Measurements from ENCODE around the gene SVOPL.

Gene SVOPL

DNA sequence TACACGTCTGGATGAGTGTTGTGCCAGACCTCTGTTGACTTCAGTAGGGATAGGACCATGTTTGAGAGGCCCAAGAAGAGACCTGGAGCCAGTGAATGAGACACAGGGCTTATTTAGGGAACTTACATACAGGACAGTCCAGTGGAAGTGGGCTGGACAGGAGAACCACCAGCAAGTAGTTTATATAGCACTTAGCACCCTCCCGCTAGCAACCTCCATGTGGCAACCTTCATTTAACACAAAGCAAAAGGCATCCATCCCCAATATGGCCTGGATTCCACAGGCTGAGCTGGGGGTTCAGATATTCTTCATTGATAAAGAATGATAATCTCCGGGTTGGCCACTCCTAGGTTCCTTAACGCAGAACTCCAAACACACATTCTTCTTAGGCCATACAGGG lies 147.4 kb downstream of the SVOPL start:
- no peak for DNase-seq (ENCODE audit: low read depth, low spot score)
- Histone ChIP-seq H3K9me3 (ENCODE audit: insufficient read depth, low read length) (peaks cover 40% of the 10 kb centered on the region), H3K27me3 (ENCODE audit: insufficient read depth, insufficient read length) (no peaks in the 10 kb centered on the region), H3K4me3 (ENCODE audit: insufficient read length, low read depth) (no peak overlapping the region), H3K4me1 (ENCODE audit: insufficient read depth, insufficient read length) (no peaks in the 10 kb centered on the region), H3K9ac (ENCODE audit: insufficient read length, low read depth) (no peak overlapping the region), H3K36me3 (ENCODE audit: insufficient read depth, insufficient read length, low read length) (peaks cover 81% of the 10 kb centered on the region)
- TF ChIP-seq SUZ12 (IDR thresholded peaks at IDR 0.05; ENCODE audit: extremely low read depth, insufficient read depth, insufficient read length) (no peak), ZNF274 (IDR thresholded peaks at IDR 0.05; ENCODE audit: low read depth, low read length) (no peak), YY1 (IDR thresholded peaks at IDR 0.05; ENCODE audit: insufficient read depth, insufficient read length) (no peak)

DNA sequence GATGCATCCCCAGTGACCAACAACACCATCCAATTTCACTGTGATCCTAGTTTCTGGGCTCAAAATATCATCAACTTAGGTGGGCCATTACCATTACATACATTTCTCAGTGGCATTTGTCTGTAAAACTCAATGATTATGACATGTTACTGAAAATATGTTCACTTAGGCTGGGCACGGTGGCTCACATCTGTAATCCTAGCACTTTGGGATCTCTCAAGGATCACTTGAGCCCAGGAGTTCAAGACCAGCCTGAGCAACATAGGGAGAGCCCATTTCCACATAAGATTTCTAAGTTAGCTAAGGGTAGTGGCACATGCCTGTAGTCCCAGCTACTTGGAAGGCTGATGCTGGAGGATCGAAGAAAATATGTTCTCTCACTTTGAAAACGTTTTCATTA lies 150.1 kb downstream of the SVOPL start:
- DNase-seq (ENCODE audit: low read depth, low spot score): no peak
- peaks cover 67% of the 10 kb centered on the region for H3K36me3 ChIP-seq (ENCODE audit: insufficient read depth, insufficient read length, low read length)
- H3K27me3 ChIP-seq (ENCODE audit: insufficient read depth, insufficient read length): no peaks in the 10 kb centered on the region
- TF ChIP-seq YY1 (IDR thresholded peaks at IDR 0.05; ENCODE audit: insufficient read depth, insufficient read length) (no peak), SUZ12 (IDR thresholded peaks at IDR 0.05; ENCODE audit: extremely low read depth, insufficient read depth, insufficient read length) (no peak), ZNF274 (IDR thresholded peaks at IDR 0.05; ENCODE audit: low read depth, low read length) (no peak)
- H3K9me3 ChIP-seq (ENCODE audit: insufficient read depth, low read length): peaks cover 17% of the 10 kb centered on the region
- H3K4me3 ChIP-seq (ENCODE audit: insufficient read length, low read depth): no peak overlapping the region
- H3K9ac ChIP-seq (ENCODE audit: insufficient read length, low read depth): no peak overlapping the region
- H3K4me1 ChIP-seq (ENCODE audit: insufficient read depth, insufficient read length): no peaks in the 10 kb centered on the region

GRCh38 chr7:138550337-138550736 lies 150.8 kb downstream of the SVOPL start:
- H3K9me3 ChIP-seq (ENCODE audit: insufficient read depth, low read length): peaks cover 10% of the 10 kb centered on the region; the same call in 1 of the 2 replicates
- TF ChIP-seq ZNF274 (IDR thresholded peaks at IDR 0.05; ENCODE audit: low read depth, low read length) (no peak), SUZ12 (IDR thresholded peaks at IDR 0.05; ENCODE audit: extremely low read depth, insufficient read depth, insufficient read length) (no peak), YY1 (IDR thresholded peaks at IDR 0.05; ENCODE audit: insufficient read depth, insufficient read length) (no peak)
- H3K4me1 ChIP-seq (ENCODE audit: insufficient read depth, insufficient read length): no peaks in the 10 kb centered on the region
- no peak overlapping the region for H3K4me3 ChIP-seq (ENCODE audit: insufficient read length, low read depth)
- H3K9ac ChIP-seq (ENCODE audit: insufficient read length, low read depth): no peak overlapping the region
- H3K36me3 ChIP-seq (ENCODE audit: insufficient read depth, insufficient read length, low read length): peaks cover 68% of the 10 kb centered on the region
- DNase-seq (ENCODE audit: low read depth, low spot score): no peak
- no peaks in the 10 kb centered on the region for H3K27me3 ChIP-seq (ENCODE audit: insufficient read depth, insufficient read length)

DNA sequence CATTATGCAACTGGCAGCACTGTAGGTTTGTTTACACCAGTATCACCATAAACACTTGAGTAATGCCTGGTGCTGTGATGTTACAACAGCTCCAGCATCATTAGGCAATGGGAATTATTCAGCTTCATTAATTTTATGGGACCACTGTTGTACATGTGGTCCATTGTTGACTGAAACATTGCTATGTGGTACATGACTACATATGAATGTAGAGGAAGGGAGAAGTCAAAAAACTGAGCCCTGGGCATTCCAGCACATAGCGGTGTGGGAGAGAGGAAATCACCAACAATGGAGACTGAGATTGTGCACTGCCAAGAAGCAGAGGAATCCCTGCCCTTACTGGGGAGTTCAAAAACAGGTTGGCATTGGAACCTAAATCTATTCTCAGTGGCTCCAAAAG lies 152.1 kb downstream of the SVOPL start:
- Histone ChIP-seq H3K4me3 (ENCODE audit: insufficient read length, low read depth) (no peak overlapping the region), H3K9me3 (ENCODE audit: insufficient read depth, low read length) (no peaks in the 10 kb centered on the region), H3K9ac (ENCODE audit: insufficient read length, low read depth) (no peak overlapping the region), H3K36me3 (ENCODE audit: insufficient read depth, insufficient read length, low read length) (peaks cover 60% of the 10 kb centered on the region), H3K27me3 (ENCODE audit: insufficient read depth, insufficient read length) (no peaks in the 10 kb centered on the region), H3K4me1 (ENCODE audit: insufficient read depth, insufficient read length) (no peaks in the 10 kb centered on the region)
- no peak for TF ChIP-seq YY1 (IDR thresholded peaks at IDR 0.05; ENCODE audit: insufficient read depth, insufficient read length)
- no peak for TF ChIP-seq SUZ12 (IDR thresholded peaks at IDR 0.05; ENCODE audit: extremely low read depth, insufficient read depth, insufficient read length)
- no peak for TF ChIP-seq ZNF274 (IDR thresholded peaks at IDR 0.05; ENCODE audit: low read depth, low read length)
- DNase-seq (ENCODE audit: low read depth, low spot score): no peak

DNA sequence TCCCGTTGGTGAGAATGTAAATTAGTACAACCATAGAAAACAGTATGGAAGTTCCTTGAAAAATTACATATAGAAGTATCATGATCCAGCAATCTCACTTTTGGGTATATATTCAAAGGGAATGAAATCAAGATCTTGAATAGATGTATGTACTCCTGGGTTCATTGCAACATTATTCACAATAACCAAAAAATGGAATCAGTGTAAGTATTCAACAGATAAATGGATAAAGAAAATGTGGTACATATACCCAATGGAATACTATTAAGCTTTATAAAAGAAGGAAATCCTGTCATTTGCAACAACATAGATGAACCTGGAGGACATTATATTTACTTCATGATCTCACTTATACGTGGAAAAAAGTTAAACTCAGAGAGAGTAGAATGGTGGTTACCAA lies 154.3 kb downstream of the SVOPL start:
- no peak for TF ChIP-seq ZNF274 (IDR thresholded peaks at IDR 0.05; ENCODE audit: low read depth, low read length)
- no peak for TF ChIP-seq SUZ12 (IDR thresholded peaks at IDR 0.05; ENCODE audit: extremely low read depth, insufficient read depth, insufficient read length)
- TF ChIP-seq YY1 (IDR thresholded peaks at IDR 0.05; ENCODE audit: insufficient read depth, insufficient read length): no peak
- H3K4me3 ChIP-seq (ENCODE audit: insufficient read length, low read depth): no peak overlapping the region
- H3K4me1 ChIP-seq (ENCODE audit: insufficient read depth, insufficient read length): no peaks in the 10 kb centered on the region
- no peak for DNase-seq (ENCODE audit: low read depth, low spot score)
- H3K27me3 ChIP-seq (ENCODE audit: insufficient read depth, insufficient read length): no peaks in the 10 kb centered on the region
- H3K36me3 ChIP-seq (ENCODE audit: insufficient read depth, insufficient read length, low read length): peaks cover 48% of the 10 kb centered on the region
- no peak overlapping the region for H3K9ac ChIP-seq (ENCODE audit: insufficient read length, low read depth)
- H3K9me3 ChIP-seq (ENCODE audit: insufficient read depth, low read length): no peaks in the 10 kb centered on the region

GRCh38 chr7:138546064-138546619 lies 155.0 kb downstream of the SVOPL start:
- Histone ChIP-seq H3K4me3 (ENCODE audit: insufficient read length, low read depth) (no peak overlapping the region), H3K27me3 (ENCODE audit: insufficient read depth, insufficient read length) (no peaks in the 10 kb centered on the region), H3K9me3 (ENCODE audit: insufficient read depth, low read length) (no peaks in the 10 kb centered on the region), H3K9ac (ENCODE audit: insufficient read length, low read depth) (no peak overlapping the region), H3K4me1 (ENCODE audit: insufficient read depth, insufficient read length) (no peaks in the 10 kb centered on the region), H3K36me3 (ENCODE audit: insufficient read depth, insufficient read length, low read length) (peaks cover 48% of the 10 kb centered on the region)
- no peak for DNase-seq (ENCODE audit: low read depth, low spot score)
- TF ChIP-seq YY1 (IDR thresholded peaks at IDR 0.05; ENCODE audit: insufficient read depth, insufficient read length): no peak
- no peak for TF ChIP-seq ZNF274 (IDR thresholded peaks at IDR 0.05; ENCODE audit: low read depth, low read length)
- TF ChIP-seq SUZ12 (IDR thresholded peaks at IDR 0.05; ENCODE audit: extremely low read depth, insufficient read depth, insufficient read length): no peak

DNA sequence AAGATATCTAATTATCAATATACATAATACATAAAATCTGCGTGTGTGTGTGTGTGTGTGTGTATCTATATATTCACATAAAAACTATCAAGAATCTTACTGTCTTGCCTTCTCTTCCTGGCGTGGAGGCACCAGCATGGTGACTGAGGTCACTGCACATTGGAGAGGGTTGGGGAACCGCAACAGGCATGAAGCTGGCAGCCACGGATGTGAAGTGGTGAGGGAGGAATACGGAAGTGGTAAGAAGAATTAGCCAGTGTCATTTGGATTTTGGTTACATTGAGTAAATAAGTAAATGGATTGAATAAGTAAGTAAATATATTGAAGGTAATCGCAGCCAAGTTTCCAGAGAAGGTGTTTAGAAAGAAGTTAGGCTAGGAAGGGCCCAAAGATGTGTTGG lies 156.0 kb downstream of the SVOPL start:
- Histone ChIP-seq H3K27me3 (ENCODE audit: insufficient read depth, insufficient read length) (no peaks in the 10 kb centered on the region), H3K9me3 (ENCODE audit: insufficient read depth, low read length) (no peaks in the 10 kb centered on the region), H3K9ac (ENCODE audit: insufficient read length, low read depth) (no peak overlapping the region), H3K36me3 (ENCODE audit: insufficient read depth, insufficient read length, low read length) (peaks cover 49% of the 10 kb centered on the region), H3K4me1 (ENCODE audit: insufficient read depth, insufficient read length) (no peaks in the 10 kb centered on the region), H3K4me3 (ENCODE audit: insufficient read length, low read depth) (no peak overlapping the region)
- TF ChIP-seq YY1 (IDR thresholded peaks at IDR 0.05; ENCODE audit: insufficient read depth, insufficient read length) (no peak), ZNF274 (IDR thresholded peaks at IDR 0.05; ENCODE audit: low read depth, low read length) (no peak), SUZ12 (IDR thresholded peaks at IDR 0.05; ENCODE audit: extremely low read depth, insufficient read depth, insufficient read length) (no peak)
- DNase-seq (ENCODE audit: low read depth, low spot score): no peak

Data from NT2/D1 (cell line).